Measurements from ENCODE around the gene KDF1. TPM values are rescaled to one million over a fixed set of nuclear protein-coding genes. Genes with fewer than 3 reads are reported as not detected.

The KDF1 gene
- total RNA-seq, 2 donors from 2014 or later, result not detected

GRCh38 chr1:26984291-26984690 lies 24.0 kb upstream of the KDF1 start:
- no peak for DNase-seq (ENCODE audit: low spot score)
- Histone ChIP-seq H3K36me3 (no peaks in the 10 kb centered on the region), H3K9me3 (no peaks in the 10 kb centered on the region), H3K4me1 (ENCODE audit: control insufficient read depth in 1 of 2, low read depth in 2 of 2) (no peaks in the 10 kb centered on the region), H3K4me3 (no peak overlapping the region), H3K27me3 (replicated peaks; ENCODE audit: insufficient read depth) (no peaks in the 10 kb centered on the region), H3K27ac (no peak overlapping the region)
- TF ChIP-seq CTCF (IDR thresholded peaks at IDR 0.05), result no peak
- no peak for ATAC-seq (ENCODE audit: insufficient number of reproducible peaks, low FRiP score, low read depth)

- DNase-seq (ENCODE audit: low spot score) (no peak), ATAC-seq (ENCODE audit: insufficient number of reproducible peaks, low FRiP score, low read depth) (no peak)
- no peaks in the 10 kb centered on the region for H3K4me1 ChIP-seq (ENCODE audit: control insufficient read depth in 1 of 2, low read depth in 2 of 2)
- no peaks in the 10 kb centered on the region for H3K27me3 ChIP-seq (replicated peaks; ENCODE audit: insufficient read depth)
- H3K4me3 ChIP-seq, result no peak overlapping the region
- TF ChIP-seq CTCF (IDR thresholded peaks at IDR 0.05), result no peak
- H3K36me3 ChIP-seq, result no peaks in the 10 kb centered on the region
- no peak overlapping the region for H3K27ac ChIP-seq
- no peaks in the 10 kb centered on the region for H3K9me3 ChIP-seq
These were observed 23.6 kb upstream of the KDF1 start for GRCh38 chr1:26983863-26984262.

GRCh38 chr1:26981146-26981846 lies 21.0 kb upstream of the KDF1 start:
- Histone ChIP-seq H3K27ac (no peak overlapping the region), H3K9me3 (no peaks in the 10 kb centered on the region), H3K4me1 (ENCODE audit: control insufficient read depth in 1 of 2, low read depth in 2 of 2) (no peaks in the 10 kb centered on the region), H3K36me3 (no peaks in the 10 kb centered on the region), H3K4me3 (no peak overlapping the region), H3K27me3 (replicated peaks; ENCODE audit: insufficient read depth) (no peaks in the 10 kb centered on the region)
- no peak for ATAC-seq (ENCODE audit: insufficient number of reproducible peaks, low FRiP score, low read depth)
- TF ChIP-seq CTCF (IDR thresholded peaks at IDR 0.05), result no peak
- no peak for DNase-seq (ENCODE audit: low spot score)

- ATAC-seq (ENCODE audit: insufficient number of reproducible peaks, low FRiP score, low read depth) (no peak), DNase-seq (ENCODE audit: low spot score) (no peak)
- no peak for TF ChIP-seq CTCF (IDR thresholded peaks at IDR 0.05)
- Histone ChIP-seq H3K4me3 (no peak overlapping the region), H3K27me3 (replicated peaks; ENCODE audit: insufficient read depth) (no peaks in the 10 kb centered on the region), H3K4me1 (ENCODE audit: control insufficient read depth in 1 of 2, low read depth in 2 of 2) (no peaks in the 10 kb centered on the region), H3K27ac (no peak overlapping the region), H3K9me3 (no peaks in the 10 kb centered on the region), H3K36me3 (no peaks in the 10 kb centered on the region)
These were observed 18.6 kb upstream of the KDF1 start for GRCh38 chr1:26978901-26979300.

GRCh38 chr1:26976621-26977510 lies 16.6 kb upstream of the KDF1 start:
- Histone ChIP-seq H3K4me1 (ENCODE audit: control insufficient read depth in 1 of 2, low read depth in 2 of 2) (no peaks in the 10 kb centered on the region), H3K9me3 (no peaks in the 10 kb centered on the region), H3K27ac (no peak overlapping the region), H3K27me3 (replicated peaks; ENCODE audit: insufficient read depth) (no peaks in the 10 kb centered on the region), H3K4me3 (no peak overlapping the region), H3K36me3 (no peaks in the 10 kb centered on the region)
- DNase-seq (ENCODE audit: low spot score) (no peak), ATAC-seq (ENCODE audit: insufficient number of reproducible peaks, low FRiP score, low read depth) (no peak)
- TF ChIP-seq CTCF (IDR thresholded peaks at IDR 0.05), result no peak
